Vagina (tissue), 2 donors: ENCODE data around the gene FAM204A.

Experiments used
- POLR2A ChIP-seq, 2 donors: fragments of 450-650 bp; IDR thresholded peaks; one replicate each; pipeline ENCODE4 v1.6.1; 2017; ENCODE audit warnings: antibody characterized with exemption in 2 of 2, mild to moderate bottlenecking in 2 of 2, moderate library complexity in 2 of 2
- POLR2AphosphoS5 ChIP-seq, 2 donors: sonication (generic); formaldehyde crosslinking; IDR thresholded peaks; one replicate each; pipeline ENCODE4 v1.9.0; 2017; ENCODE audit warnings: antibody characterized with exemption in 2 of 2, mild to moderate bottlenecking in 2 of 2, low read depth in 1 of 2; ENCODE audit not compliant: insufficient read depth in 1 of 2
- TF ChIP-seq, protein P1 (sequence below), 3 experiments: fragments of 450-650 bp in 2 of 3; fragments of 200-600 bp in 1 of 3; sonication (generic) in 1 of 3; IDR thresholded peaks; one replicate each; pipeline ENCODE4 v1.5.1; 2017 to 2019; ENCODE audit warnings: antibody characterized with exemption in 3 of 3, mild to moderate bottlenecking in 2 of 3, moderate library complexity in 2 of 3

DNA sequence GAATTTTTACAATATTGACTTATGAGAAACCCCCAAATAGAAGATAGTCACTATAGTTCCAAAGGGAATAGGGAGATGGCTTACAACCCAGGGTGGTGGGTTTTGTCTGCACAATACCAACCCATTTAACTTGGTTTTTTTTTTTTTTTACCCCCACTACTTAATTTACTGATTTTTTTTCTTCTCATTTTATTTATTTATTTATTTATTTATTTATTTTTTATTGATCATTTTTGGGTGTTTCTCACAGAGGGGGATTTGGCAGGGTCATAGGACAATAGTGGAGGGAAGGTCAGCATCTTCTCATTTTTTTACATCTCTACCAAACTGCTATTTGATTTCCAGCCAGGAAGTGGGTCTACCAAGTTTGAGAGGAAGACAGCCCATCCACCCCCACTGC lies 77.9 kb downstream of the FAM204A start:
- TF ChIP-seq POLR2AphosphoS5 (IDR thresholded peaks at IDR 0.05; ENCODE audit: insufficient read depth in 1 of 2, low read depth in 1 of 2): no peak
- TF ChIP-seq, protein P1, sequence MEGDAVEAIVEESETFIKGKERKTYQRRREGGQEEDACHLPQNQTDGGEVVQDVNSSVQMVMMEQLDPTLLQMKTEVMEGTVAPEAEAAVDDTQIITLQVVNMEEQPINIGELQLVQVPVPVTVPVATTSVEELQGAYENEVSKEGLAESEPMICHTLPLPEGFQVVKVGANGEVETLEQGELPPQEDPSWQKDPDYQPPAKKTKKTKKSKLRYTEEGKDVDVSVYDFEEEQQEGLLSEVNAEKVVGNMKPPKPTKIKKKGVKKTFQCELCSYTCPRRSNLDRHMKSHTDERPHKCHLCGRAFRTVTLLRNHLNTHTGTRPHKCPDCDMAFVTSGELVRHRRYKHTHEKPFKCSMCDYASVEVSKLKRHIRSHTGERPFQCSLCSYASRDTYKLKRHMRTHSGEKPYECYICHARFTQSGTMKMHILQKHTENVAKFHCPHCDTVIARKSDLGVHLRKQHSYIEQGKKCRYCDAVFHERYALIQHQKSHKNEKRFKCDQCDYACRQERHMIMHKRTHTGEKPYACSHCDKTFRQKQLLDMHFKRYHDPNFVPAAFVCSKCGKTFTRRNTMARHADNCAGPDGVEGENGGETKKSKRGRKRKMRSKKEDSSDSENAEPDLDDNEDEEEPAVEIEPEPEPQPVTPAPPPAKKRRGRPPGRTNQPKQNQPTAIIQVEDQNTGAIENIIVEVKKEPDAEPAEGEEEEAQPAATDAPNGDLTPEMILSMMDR (IDR thresholded peaks at IDR 0.05): no peak
- TF ChIP-seq POLR2A (IDR thresholded peaks at IDR 0.05): no peak
